Measurements from ENCODE around the gene C6orf47.

The C6orf47 gene

DNA sequence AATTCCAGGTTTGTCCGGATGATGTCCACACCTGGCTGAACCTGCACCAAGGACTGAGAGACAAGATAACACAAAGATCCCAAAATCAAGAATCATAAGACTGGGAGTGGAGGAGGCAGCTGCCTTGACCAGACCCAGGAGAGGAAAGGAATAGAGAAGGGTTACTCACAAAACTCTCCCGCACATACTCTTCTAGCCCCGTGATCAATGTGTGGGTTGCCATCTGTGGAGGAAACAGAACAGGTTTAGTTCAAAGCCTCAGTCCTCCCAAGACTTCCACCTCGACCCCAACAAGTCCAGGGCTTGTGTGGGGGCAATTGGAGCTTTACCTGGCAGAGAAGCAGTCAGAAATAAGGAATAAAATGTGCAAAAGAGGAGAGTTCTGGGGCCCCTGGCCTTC, 19.2 kb downstream of the C6orf47 start:
- no peak for FAIRE-seq
- DNase-seq (ENCODE audit: insufficient read length, low spot score): no peak
- TF ChIP-seq PAX5 (IDR thresholded peaks at IDR 0.05; ENCODE audit: insufficient read depth, low read length, severe bottlenecking) (no peak), SPI1 (IDR thresholded peaks at IDR 0.05; ENCODE audit: low read depth, low read length) (no peak), POU2F2 (IDR thresholded peaks at IDR 0.05; ENCODE audit: low read depth, low read length) (no peak), POLR2AphosphoS5 (IDR thresholded peaks at IDR 0.05; ENCODE audit: low read depth, low read length) (no peak), POLR2A (IDR thresholded peaks at IDR 0.05; ENCODE audit: low read depth, low read length) (no peak), TAF1 (IDR thresholded peaks at IDR 0.05; ENCODE audit: low read depth, low read length) (no peak)

DNA sequence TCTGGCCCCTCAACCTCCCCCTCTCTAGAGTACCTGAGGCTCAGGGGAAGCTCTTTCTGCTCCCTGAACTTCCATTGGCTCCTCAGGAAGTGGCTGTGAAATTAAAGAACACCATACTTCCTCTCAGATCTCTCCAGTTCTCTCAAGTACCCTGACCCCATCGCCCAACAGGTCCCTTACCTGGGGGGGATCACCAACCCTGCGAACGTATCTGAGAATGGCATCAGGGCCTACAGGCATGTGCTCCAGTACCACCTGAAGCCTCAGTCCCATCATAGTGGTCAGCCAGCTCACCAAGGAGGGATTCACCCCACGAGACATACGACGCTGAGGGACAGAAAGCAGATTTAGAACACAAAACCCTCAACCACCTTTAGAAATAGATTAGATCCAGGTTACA, 20.0 kb downstream of the C6orf47 start:
- DNase-seq (ENCODE audit: insufficient read length, low spot score): no peak
- TF ChIP-seq PAX5 (IDR thresholded peaks at IDR 0.05; ENCODE audit: insufficient read depth, low read length, severe bottlenecking) (no peak), TAF1 (IDR thresholded peaks at IDR 0.05; ENCODE audit: low read depth, low read length) (no peak)
- no peak for FAIRE-seq

DNA sequence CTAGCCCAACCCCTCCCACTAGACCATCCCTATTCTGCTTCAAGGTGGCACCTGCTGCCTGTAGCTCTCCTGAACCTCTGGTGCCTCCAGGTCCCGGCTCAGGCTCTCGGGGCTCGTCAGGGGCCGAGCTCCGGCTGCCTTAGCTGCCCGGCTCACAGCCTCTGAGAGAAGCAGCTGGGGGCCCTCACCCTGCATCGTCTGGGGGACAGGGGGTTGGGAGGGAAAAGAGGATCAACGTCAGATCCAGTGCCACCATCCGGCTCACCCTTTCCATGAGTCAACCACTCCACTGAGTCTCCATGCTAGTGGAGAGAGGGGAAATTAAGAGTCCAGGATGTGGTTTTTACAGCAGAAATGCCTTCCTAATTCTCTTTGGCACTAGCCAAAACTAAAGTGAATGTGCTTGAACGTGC, 21.1 kb downstream of the C6orf47 start:
- FAIRE-seq (no peak), DNase-seq (ENCODE audit: insufficient read length, low spot score) (no peak)
- TF ChIP-seq POLR2A (IDR thresholded peaks at IDR 0.05; ENCODE audit: low read depth, low read length) (no peak; the same call in 1 of the 2 replicates), SPI1 (IDR thresholded peaks at IDR 0.05; ENCODE audit: low read depth, low read length) (no peak), PAX5 (IDR thresholded peaks at IDR 0.05; ENCODE audit: insufficient read depth, low read length, severe bottlenecking) (no peak), POU2F2 (IDR thresholded peaks at IDR 0.05; ENCODE audit: low read depth, low read length) (no peak), TAF1 (IDR thresholded peaks at IDR 0.05; ENCODE audit: low read depth, low read length) (no peak), POLR2AphosphoS5 (IDR thresholded peaks at IDR 0.05; ENCODE audit: low read depth, low read length) (no peak)

DNA sequence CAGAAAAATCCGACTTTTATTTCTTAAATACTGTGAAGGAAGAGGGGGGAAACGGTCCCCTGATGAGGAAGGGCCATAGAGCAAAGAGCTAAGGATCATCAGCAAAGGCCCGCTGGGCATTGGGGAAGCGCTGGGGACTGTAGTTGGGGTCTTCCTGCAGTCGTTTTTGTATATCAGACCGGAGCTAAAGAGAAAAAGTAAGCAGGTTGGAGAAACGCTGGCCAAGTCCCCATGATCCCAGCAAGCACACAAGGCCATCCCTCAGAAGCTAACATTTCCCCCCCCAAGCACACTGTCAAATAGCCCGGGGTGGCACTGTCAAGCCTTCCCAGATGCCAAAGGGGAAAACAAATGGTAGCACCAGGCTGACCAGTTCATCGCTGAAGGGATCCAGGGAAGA, 21.5 kb downstream of the C6orf47 start:
- DNase-seq (ENCODE audit: insufficient read length, low spot score) (no peak), FAIRE-seq (no peak)
- TF ChIP-seq POLR2A (IDR thresholded peaks at IDR 0.05; ENCODE audit: low read depth, low read length) (no peak), POU2F2 (IDR thresholded peaks at IDR 0.05; ENCODE audit: low read depth, low read length) (peak; percentile 25; the same call in 1 of the 2 replicates), SPI1 (IDR thresholded peaks at IDR 0.05; ENCODE audit: low read depth, low read length) (no peak), PAX5 (IDR thresholded peaks at IDR 0.05; ENCODE audit: insufficient read depth, low read length, severe bottlenecking) (no peak), TAF1 (IDR thresholded peaks at IDR 0.05; ENCODE audit: low read depth, low read length) (no peak), POLR2AphosphoS5 (IDR thresholded peaks at IDR 0.05; ENCODE audit: low read depth, low read length) (peak; percentile 22; the same call in 1 of the 2 replicates)

DNA sequence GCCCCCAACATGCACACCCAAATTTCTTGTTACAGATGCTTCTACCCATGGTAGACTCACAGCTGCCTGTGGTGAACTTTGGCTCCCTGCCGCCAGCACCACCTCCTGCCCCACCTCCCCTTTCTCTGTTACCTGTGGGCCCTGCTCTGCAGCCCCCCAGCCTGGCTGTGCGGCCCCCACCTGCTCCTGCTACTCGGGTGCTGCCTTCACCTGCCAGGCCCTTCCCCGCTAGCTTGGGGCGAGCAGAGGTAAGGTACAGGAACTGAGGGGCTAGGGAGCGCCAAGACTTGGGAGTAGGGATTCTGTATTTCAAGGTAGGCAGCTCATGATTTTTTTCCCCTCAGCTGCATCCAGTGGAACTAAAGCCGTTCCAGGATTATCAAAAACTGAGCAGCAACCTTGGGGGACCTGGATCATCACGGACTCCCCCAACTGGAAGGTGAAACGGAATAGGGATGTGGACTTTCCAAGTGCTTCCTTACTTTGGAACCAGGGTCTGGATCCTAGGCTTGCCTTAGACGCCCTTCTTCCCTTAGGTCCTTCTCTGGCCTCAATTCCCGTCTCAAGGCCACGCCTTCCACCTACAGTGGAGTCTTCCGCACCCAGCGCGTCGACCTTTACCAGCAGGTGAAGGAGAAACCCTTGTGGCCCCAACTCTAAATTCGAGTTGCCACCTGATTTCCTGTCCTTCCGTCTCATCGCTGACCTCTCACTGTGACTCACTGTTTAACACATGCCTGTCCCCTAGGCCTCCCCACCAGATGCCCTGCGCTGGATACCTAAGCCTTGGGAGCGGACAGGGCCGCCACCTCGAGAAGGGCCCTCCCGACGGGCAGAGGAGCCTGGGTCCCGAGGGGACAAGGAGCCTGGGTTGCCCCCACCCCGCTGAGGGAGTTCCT, 23.6 kb downstream of the C6orf47 start:
- no peak for FAIRE-seq
- TF ChIP-seq POLR2AphosphoS5 (IDR thresholded peaks at IDR 0.05; ENCODE audit: low read depth, low read length) (no peak), POLR2A (IDR thresholded peaks at IDR 0.05; ENCODE audit: low read depth, low read length) (no peak), PAX5 (IDR thresholded peaks at IDR 0.05; ENCODE audit: insufficient read depth, low read length, severe bottlenecking) (no peak), POU2F2 (IDR thresholded peaks at IDR 0.05; ENCODE audit: low read depth, low read length) (no peak)

DNA sequence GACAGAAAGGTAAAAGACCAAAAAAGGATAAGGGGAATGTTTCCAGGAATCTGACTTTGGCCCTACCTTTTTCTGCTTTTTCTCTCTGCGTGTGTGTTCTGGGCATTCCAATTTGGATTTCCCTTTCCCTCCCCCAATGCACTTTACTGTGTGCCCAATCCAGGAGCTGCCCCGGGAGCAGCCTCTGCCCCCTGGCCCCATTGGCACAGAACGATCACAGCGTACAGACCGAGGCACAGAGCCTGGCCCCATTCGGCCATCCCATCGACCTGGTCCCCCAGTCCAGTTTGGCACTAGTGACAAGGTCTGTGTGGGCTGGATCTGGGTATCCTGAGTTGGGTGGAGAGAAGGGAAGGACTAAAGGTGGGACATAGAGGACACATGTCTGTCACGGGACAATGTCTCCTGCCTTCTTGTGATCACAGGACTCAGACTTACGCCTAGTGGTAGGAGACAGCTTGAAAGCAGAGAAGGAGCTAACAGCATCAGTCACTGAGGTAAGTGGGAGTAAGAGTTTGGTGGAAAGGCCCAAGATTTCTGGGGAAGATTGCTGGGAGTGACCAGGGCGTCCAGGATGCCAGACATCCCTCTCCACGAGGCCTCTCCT, 25.5 kb downstream of the C6orf47 start:
- FAIRE-seq (no peak), DNase-seq (ENCODE audit: insufficient read length, low spot score) (no peak)
- TF ChIP-seq TAF1 (IDR thresholded peaks at IDR 0.05; ENCODE audit: low read depth, low read length) (no peak), SPI1 (IDR thresholded peaks at IDR 0.05; ENCODE audit: low read depth, low read length) (no peak), POLR2AphosphoS5 (IDR thresholded peaks at IDR 0.05; ENCODE audit: low read depth, low read length) (no peak), PAX5 (IDR thresholded peaks at IDR 0.05; ENCODE audit: insufficient read depth, low read length, severe bottlenecking) (no peak), POLR2A (IDR thresholded peaks at IDR 0.05; ENCODE audit: low read depth, low read length) (no peak; the same call in 1 of the 2 replicates), POU2F2 (IDR thresholded peaks at IDR 0.05; ENCODE audit: low read depth, low read length) (no peak)

More for the DNA sequence above, 23.6 kb downstream of the C6orf47 start:
- no peak for DNase-seq (ENCODE audit: insufficient read length, low spot score)

DNA sequence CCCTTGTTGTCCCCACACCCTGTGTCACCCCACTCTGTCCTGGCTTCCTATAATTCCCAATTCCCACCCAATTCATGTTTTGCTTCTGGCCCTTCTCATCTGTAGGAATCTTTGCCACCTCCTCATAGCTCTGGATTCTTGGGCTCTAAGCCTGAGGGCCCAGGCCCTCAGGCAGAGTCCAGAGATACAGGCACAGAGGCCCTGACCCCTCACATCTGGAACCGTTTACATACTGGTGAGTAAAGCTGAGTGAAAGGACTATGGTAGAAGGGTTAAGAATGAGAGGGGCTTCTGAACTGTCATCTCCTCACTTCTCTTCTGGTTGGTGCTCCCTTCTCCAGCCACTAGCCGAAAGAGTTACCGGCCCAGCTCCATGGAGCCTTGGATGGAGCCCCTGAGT, 26.4 kb downstream of the C6orf47 start:
- FAIRE-seq (no peak), DNase-seq (ENCODE audit: insufficient read length, low spot score) (no peak)
- no peak for TF ChIP-seq PAX5 (IDR thresholded peaks at IDR 0.05; ENCODE audit: insufficient read depth, low read length, severe bottlenecking)
- TF ChIP-seq POU2F2 (IDR thresholded peaks at IDR 0.05; ENCODE audit: low read depth, low read length): no peak
- no peak for TF ChIP-seq TAF1 (IDR thresholded peaks at IDR 0.05; ENCODE audit: low read depth, low read length)
- TF ChIP-seq SPI1 (IDR thresholded peaks at IDR 0.05; ENCODE audit: low read depth, low read length): no peak
- TF ChIP-seq POLR2AphosphoS5 (IDR thresholded peaks at IDR 0.05; ENCODE audit: low read depth, low read length): no peak
- TF ChIP-seq POLR2A (IDR thresholded peaks at IDR 0.05; ENCODE audit: low read depth, low read length): no peak

DNA sequence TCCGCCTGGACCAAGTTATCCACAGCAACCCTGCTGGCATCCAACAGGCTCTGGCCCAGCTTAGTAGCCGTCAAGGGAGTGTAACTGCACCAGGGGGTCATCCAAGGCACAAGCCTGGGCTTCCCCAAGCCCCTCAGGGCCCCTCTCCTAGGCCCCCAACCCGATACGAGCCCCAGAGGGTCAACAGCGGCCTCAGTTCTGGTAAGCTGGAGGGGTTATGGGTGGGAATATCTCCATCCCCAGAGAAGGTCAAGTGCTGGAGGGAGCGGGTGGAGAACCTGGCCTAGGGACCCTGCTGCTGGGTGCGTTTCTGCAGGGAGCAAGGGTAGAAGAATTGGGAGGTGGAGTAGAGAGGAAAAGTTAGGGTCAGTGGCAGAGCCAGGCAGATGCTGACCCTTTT, 27.1 kb downstream of the C6orf47 start:
- no peak for DNase-seq (ENCODE audit: insufficient read length, low spot score)
- TF ChIP-seq POLR2A (IDR thresholded peaks at IDR 0.05; ENCODE audit: low read depth, low read length): peak; percentile 35; the same call in 1 of the 2 replicates
- TF ChIP-seq POU2F2 (IDR thresholded peaks at IDR 0.05; ENCODE audit: low read depth, low read length): no peak
- TF ChIP-seq PAX5 (IDR thresholded peaks at IDR 0.05; ENCODE audit: insufficient read depth, low read length, severe bottlenecking): no peak
- FAIRE-seq: no peak

DNA sequence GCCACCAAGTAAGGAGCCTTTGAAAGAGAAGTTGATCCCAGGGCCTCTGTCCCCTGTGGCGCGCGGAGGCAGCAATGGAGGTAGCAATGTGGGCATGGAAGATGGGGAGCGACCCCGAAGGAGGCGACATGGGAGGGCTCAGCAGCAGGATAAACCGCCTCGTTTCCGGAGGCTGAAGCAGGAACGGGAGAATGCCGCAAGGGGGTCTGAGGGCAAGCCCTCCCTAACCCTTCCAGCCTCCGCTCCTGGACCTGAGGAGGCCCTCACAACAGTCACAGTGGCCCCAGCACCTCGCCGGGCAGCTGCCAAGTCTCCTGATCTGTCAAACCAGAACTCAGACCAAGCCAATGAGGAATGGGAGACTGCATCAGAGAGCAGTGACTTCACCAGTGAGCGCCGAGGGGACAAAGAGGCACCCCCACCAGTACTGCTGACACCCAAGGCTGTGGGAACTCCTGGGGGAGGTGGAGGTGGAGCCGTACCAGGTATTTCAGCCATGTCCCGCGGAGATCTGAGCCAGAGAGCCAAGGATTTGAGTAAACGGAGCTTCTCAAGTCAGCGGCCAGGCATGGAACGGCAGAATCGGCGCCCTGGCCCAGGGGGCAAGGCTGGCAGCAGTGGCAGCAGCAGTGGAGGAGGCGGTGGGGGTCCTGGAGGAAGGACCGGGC, 28.2 kb downstream of the C6orf47 start:
- FAIRE-seq: no peak
- TF ChIP-seq POLR2A (IDR thresholded peaks at IDR 0.05; ENCODE audit: low read depth, low read length): peak; percentile 62
- TF ChIP-seq SPI1 (IDR thresholded peaks at IDR 0.05; ENCODE audit: low read depth, low read length): no peak
- TF ChIP-seq POLR2AphosphoS5 (IDR thresholded peaks at IDR 0.05; ENCODE audit: low read depth, low read length): peak; percentile 61; the same call in 1 of the 2 replicates
- no peak for TF ChIP-seq POU2F2 (IDR thresholded peaks at IDR 0.05; ENCODE audit: low read depth, low read length)
- TF ChIP-seq PAX5 (IDR thresholded peaks at IDR 0.05; ENCODE audit: insufficient read depth, low read length, severe bottlenecking): no peak
- TF ChIP-seq TAF1 (IDR thresholded peaks at IDR 0.05; ENCODE audit: low read depth, low read length): no peak
- no peak for DNase-seq (ENCODE audit: insufficient read length, low spot score)
